Lower lobe of right lung (tissue), 2 donors: ENCODE measurements around the gene THOC6. TPM values are rescaled to one million over a fixed set of nuclear protein-coding genes. Genes with fewer than 3 reads are reported as not detected.

Experiments
- ATAC-seq, 2 donors: fragments of 200-7000 bp; cut with Tn5 transposase; one replicate each; pipeline ENCODE4 v1.9.1; 2020 to 2022; ENCODE audit warnings: mild to moderate bottlenecking in 2 of 2, moderate library complexity in 2 of 2
- DNase-seq: peaks from one replicate; pipeline ENCODE4 v3.0.0-alpha.2; 2020
- H3K27ac ChIP-seq: fragments of 200-600 bp; one replicate; pipeline ENCODE4 v1.8.0; 2022
- H3K27me3 ChIP-seq: fragments of 200-600 bp; one replicate; pipeline ENCODE4 v1.8.0; 2022; ENCODE audit warnings: low read depth
- H3K36me3 ChIP-seq: fragments of 200-600 bp; one replicate; pipeline ENCODE4 v1.8.0; 2022; ENCODE audit warnings: mild to moderate bottlenecking
- H3K4me1 ChIP-seq: fragments of 200-600 bp; one replicate; pipeline ENCODE4 v1.8.0; 2022
- H3K4me3 ChIP-seq: fragments of 200-600 bp; one replicate; pipeline ENCODE4 v1.8.0; 2022; ENCODE audit warnings: mild to moderate bottlenecking
- H3K9me3 ChIP-seq: fragments of 200-600 bp; one replicate; pipeline ENCODE4 v1.8.0; 2022
- intact Hi-C: fragments of 100-400 bp; cut with DNase I; formaldehyde crosslinking; loops from one replicate; pipeline ENCODE4 v1.11.0; 2022
- total RNA-seq: library from RNA; stranded (reverse); fragmentation: NEBNext Ultra II Directional; extraction: Animal tissue kit (Norgen Biotek cat#: 25700); gene quantifications from one replicate; pipeline ENCODE4 v1.2.1, GENCODE V29; 2021
- TF ChIP-seq, protein P1 (sequence below): fragments of 200-600 bp; IDR thresholded peaks from one replicate; pipeline ENCODE4 v1.8.0; 2022; ENCODE audit warnings: antibody characterized with exemption, mild to moderate bottlenecking
- donor health status: DM: no; HTN: yes; CAD: no; lungs with severe emphysema.

THOC6 gene
- total RNA-seq, 1 donor from 2014 or later, result 26.8 TPM

DNA sequence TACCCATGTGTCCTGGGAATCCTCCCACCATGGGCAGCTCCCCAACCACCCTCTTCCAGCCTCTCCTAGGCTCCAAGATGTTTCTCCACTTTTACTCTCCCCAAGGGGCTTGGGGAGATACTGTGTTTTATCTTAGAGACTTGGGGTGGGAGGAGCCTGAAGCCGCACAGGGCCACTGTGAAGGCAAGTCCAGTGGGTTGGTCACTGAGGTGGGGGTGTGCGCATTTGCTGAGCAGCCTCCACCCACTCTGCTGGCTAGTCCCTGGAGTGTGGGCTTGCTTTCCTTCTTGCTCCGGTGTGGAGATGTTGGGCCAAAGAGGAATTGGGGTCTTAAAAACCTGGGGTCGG is 15.2 kb upstream of the THOC6 start:
- Histone ChIP-seq H3K9me3 (no peaks in the 10 kb centered on the region), H3K27ac (peak overlapping the region; percentile 59), H3K4me1 (peaks cover 32% of the 10 kb centered on the region), H3K27me3 (peaks cover 64% of the 10 kb centered on the region), H3K4me3 (peak overlapping the region; percentile 15), H3K36me3 (no peaks in the 10 kb centered on the region)
- DNase-seq, result no peak
- intact Hi-C loops, result no loop called here
- TF ChIP-seq, protein P1, sequence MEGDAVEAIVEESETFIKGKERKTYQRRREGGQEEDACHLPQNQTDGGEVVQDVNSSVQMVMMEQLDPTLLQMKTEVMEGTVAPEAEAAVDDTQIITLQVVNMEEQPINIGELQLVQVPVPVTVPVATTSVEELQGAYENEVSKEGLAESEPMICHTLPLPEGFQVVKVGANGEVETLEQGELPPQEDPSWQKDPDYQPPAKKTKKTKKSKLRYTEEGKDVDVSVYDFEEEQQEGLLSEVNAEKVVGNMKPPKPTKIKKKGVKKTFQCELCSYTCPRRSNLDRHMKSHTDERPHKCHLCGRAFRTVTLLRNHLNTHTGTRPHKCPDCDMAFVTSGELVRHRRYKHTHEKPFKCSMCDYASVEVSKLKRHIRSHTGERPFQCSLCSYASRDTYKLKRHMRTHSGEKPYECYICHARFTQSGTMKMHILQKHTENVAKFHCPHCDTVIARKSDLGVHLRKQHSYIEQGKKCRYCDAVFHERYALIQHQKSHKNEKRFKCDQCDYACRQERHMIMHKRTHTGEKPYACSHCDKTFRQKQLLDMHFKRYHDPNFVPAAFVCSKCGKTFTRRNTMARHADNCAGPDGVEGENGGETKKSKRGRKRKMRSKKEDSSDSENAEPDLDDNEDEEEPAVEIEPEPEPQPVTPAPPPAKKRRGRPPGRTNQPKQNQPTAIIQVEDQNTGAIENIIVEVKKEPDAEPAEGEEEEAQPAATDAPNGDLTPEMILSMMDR, result no peak
- ATAC-seq, result no peak

DNA sequence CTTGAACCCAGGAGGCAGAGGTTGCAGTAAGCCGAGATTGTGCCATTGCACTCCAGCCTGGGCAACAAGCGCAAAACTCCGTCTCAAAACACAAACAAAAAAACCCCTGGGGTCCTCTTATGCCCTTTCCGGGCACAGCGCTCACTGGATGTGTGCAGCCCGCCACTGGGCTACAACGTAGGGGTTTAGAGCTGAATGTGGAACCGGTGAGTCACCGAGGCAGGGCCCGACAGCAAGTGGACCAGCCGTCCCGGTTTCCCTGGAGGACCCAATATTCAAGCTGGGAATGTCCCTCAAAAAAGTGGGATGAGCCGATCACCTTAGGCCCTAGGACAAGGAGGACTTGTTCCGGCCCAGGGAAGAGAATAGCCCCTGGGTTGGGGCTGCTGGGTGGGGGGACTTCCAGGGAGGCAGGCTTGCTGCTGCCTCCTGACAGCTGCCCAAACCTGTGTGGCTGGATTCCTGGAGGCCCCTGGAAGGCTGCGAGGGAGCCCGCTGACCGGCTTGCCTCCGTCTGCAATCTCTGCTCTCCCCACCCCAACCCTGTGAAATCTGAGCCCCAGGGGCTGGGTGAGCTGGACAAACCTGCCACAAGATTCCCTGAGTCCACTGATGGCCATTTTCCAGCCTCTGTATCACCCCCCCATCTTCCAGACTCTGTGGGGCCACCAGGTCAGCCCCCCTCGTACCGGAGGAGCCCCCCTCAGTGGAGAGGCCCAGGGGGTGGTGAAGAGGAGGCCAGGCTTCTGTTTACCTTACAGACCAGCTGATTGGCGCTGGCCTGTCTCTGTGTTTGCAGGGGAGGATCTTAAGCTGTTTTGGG is 14.1 kb upstream of the THOC6 start:
- TF ChIP-seq, protein P1, result no peak
- H3K4me1 ChIP-seq, result peaks cover 31% of the 10 kb centered on the region
- no peaks in the 10 kb centered on the region for H3K9me3 ChIP-seq
- DNase-seq, result peak; percentile 88
- H3K27ac ChIP-seq, result peak overlapping the region; percentile 73
- peaks cover 71% of the 10 kb centered on the region for H3K27me3 ChIP-seq
- peak; percentile 72 to 76 for ATAC-seq
- H3K4me3 ChIP-seq, result no peak overlapping the region
- intact Hi-C loops, result no loop called here
- H3K36me3 ChIP-seq, result no peaks in the 10 kb centered on the region

DNA sequence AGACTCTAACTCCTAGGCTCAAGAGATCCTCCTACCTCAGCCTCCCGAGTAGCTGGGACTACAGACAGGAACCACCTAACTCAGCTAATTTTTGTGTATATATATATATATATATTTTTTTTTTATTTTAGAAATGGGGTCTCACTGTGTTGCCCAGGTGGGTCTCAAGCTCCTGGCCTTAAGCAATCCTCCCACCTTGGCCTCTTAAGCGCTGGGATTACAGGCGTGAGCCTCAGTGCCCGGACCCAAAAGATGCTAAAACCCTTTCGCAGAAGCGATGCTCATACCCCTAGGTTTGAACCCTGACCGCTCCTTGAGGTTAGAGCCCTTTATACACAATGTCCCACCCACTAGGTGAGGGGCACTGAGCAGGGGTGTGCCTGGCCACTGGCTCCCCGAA is 13.3 kb upstream of the THOC6 start:
- Histone ChIP-seq H3K27me3 (peaks cover 66% of the 10 kb centered on the region), H3K4me1 (peaks cover 28% of the 10 kb centered on the region), H3K27ac (peak overlapping the region; percentile 73), H3K4me3 (no peak overlapping the region), H3K9me3 (no peaks in the 10 kb centered on the region), H3K36me3 (no peaks in the 10 kb centered on the region)
- intact Hi-C loops, result no loop called here
- DNase-seq (no peak), ATAC-seq (no peak)
- TF ChIP-seq, protein P1, result no peak

DNA sequence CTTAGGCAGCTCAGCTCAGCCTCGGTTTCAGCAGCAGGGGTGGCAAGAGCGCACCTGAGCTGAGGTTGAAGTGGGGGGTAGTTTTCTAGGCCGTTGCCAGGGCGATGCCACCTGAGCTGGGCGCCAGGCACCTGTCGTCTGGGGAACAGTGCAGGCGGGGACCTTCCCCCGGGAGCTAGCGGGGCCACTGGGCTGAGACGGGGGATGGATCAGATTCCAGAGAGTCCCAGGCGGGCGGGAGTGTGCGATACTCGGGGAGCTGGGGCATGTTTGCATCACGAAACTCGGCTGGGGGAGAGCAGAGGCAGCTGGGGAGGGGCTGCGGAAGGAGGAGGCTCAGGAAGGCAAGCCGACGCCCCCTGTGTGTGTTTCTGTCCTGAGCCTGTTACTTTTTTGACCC is 11.6 kb upstream of the THOC6 start:
- TF ChIP-seq, protein P1, result no peak
- ATAC-seq (peak; percentile 7 to 36), DNase-seq (no peak)
- H3K4me3 ChIP-seq, result no peak overlapping the region
- intact Hi-C loops, result no loop called here
- H3K27me3 ChIP-seq, result peaks cover 62% of the 10 kb centered on the region
- H3K36me3 ChIP-seq, result no peaks in the 10 kb centered on the region
- H3K27ac ChIP-seq, result no peak overlapping the region
- peaks cover 22% of the 10 kb centered on the region for H3K4me1 ChIP-seq
- H3K9me3 ChIP-seq, result no peaks in the 10 kb centered on the region

DNA sequence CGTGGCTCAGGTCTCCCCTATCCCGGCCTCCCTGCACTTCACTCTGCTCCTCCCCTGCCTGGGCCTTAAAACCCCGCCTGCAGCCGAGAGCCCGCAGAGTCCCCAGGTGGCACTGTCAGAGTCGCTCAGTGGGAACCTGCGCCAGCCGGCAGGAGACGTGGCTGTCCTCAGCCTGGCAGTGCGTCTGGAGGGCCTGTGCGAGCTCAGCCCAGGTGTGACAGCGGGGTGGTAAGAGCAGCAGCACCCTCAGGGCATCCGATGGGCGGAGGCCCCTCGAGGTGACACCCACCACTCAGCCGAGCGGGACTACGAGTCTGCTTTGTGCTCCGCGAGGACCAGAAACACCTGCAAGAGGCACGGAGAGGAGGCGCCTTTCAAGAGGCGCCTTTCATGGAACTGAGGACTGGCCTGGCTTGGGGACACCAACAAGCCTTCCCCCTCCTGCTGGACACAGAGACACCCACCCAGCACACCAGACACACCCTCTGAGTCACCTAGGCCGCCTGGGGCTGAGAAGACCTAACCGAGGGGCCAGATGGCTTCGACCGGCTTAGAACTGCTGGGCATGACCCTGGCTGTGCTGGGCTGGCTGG is 10.9 kb upstream of the THOC6 start, which contains the start of gene CLDN9:
CLDN9 (plus strand) TSS at position 96 of the 593 bp plus-strand sequence; CDS start at position 536, 440 bp downstream.
- H3K27me3 ChIP-seq, result peaks cover 63% of the 10 kb centered on the region
- peak; percentile 61 to 66 for ATAC-seq
- H3K27ac ChIP-seq, result no peak within 1 kb of the TSS
- H3K9me3 ChIP-seq, result no peaks in the 10 kb centered on the region
- peaks cover 17% of the 10 kb centered on the region for H3K4me1 ChIP-seq
- H3K4me3 ChIP-seq, result no peak within 1 kb of the TSS
- DNase-seq, result no peak
- intact Hi-C loops, result no loop called here
- TF ChIP-seq, protein P1, result no peak
- H3K36me3 ChIP-seq, result no peaks in the 10 kb centered on the region
